ENCODE measurements around the gene CCL23.

Gene CCL23

DNA sequence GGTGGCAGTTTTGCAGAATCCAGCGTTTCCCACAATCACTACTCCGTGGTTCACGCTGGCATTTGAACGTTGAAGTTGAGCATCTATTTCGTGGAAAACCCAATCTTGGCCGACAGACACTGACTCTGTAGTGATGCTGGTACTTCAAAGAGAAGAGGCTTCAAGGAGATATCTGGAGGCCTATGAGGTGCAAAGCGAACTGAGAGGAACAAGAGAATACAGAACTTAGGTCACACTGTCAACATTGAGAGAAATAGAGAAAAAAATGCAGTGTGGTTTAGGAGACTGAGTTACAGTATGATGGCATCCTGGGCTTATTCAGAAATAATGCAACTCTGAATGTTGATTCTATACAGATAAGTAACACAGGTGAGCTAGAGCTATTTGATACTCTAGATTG lies 52.5 kb downstream of the CCL23 start:
- H2BK5ac ChIP-seq (ENCODE audit: low read depth, low read length, poor library complexity), result no peak overlapping the region
- H3K79me2 ChIP-seq (ENCODE audit: control insufficient read depth, insufficient read depth, low read length, poor library complexity), result no peaks in the 10 kb centered on the region
- H3K27ac ChIP-seq (ENCODE audit: low read depth, low read length), result no peak overlapping the region
- no peaks in the 10 kb centered on the region for H3K27me3 ChIP-seq (ENCODE audit: insufficient read depth, low read length)
- no peak overlapping the region for H2AFZ ChIP-seq (ENCODE audit: insufficient read depth, low read length, poor library complexity)
- H3K79me1 ChIP-seq (ENCODE audit: low read length), result no peaks in the 10 kb centered on the region
- no peak overlapping the region for H4K12ac ChIP-seq (ENCODE audit: low read depth, low read length)
- no peak overlapping the region for H3K18ac ChIP-seq (ENCODE audit: low read length)
- no peak overlapping the region for H4K91ac ChIP-seq (ENCODE audit: low read depth, low read length)
- no peak for DNase-seq
- no peak overlapping the region for H3K4ac ChIP-seq (ENCODE audit: low read depth, low read length)
- H3K4me1 ChIP-seq (ENCODE audit: control insufficient read depth in 1 of 2, insufficient read depth in 2 of 2, low read length in 2 of 2), result no peaks in the 10 kb centered on the region
- H3K4me3 ChIP-seq (ENCODE audit: low read depth, low read length), result no peak overlapping the region
- no peaks in the 10 kb centered on the region for H3K36me3 ChIP-seq (ENCODE audit: control insufficient read depth in 1 of 2, insufficient read depth in 2 of 2, low read length in 2 of 2)
- H2BK12ac ChIP-seq (ENCODE audit: low read length), result no peak overlapping the region
- H3K9me3 ChIP-seq (ENCODE audit: insufficient read depth, low read depth, low read length), result no peaks in the 10 kb centered on the region
- no peak overlapping the region for H2BK120ac ChIP-seq (ENCODE audit: insufficient read depth, low read length, poor library complexity)
- no peak overlapping the region for H3K14ac ChIP-seq (ENCODE audit: low read length)
- no peak overlapping the region for H4K8ac ChIP-seq (ENCODE audit: low read depth, low read length)
- H3K9ac ChIP-seq (ENCODE audit: low read length), result no peak overlapping the region
- no peak overlapping the region for H2AK5ac ChIP-seq (ENCODE audit: low read length)
- no peak overlapping the region for H3K4me2 ChIP-seq (ENCODE audit: low read length)
- WGBS (ENCODE audit: extremely low coverage, insufficient coverage, insufficient read length), result no CpG with 5 or more reads among the region's 7 CpGs
- H3K23ac ChIP-seq (ENCODE audit: low read length), result no peak overlapping the region

DNA sequence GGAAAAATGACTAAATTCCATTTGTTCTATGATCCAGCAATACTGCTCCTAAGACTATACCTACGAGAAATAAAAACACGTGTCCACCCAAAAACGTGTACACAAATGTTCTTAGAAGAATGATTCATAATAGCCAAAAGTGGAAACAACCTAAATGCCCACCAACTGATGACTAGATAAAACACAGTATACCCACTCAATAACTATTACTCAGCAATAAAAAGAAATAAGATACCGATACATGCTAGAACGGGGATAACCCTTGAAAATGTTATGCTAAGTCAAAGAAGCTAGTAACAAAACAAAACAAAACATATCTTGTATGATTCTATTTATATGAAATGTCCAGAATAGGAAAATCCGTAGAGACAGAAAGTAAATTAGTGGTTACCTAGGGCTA lies 54.1 kb downstream of the CCL23 start:
- Histone ChIP-seq H3K4me1 (ENCODE audit: control insufficient read depth in 1 of 2, insufficient read depth in 2 of 2, low read length in 2 of 2) (no peaks in the 10 kb centered on the region), H3K9ac (ENCODE audit: low read length) (no peak overlapping the region), H3K4me3 (ENCODE audit: low read depth, low read length) (no peak overlapping the region), H2AK5ac (ENCODE audit: low read length) (no peak overlapping the region), H4K8ac (ENCODE audit: low read depth, low read length) (no peak overlapping the region), H3K36me3 (ENCODE audit: control insufficient read depth in 1 of 2, insufficient read depth in 2 of 2, low read length in 2 of 2) (no peaks in the 10 kb centered on the region), H3K27ac (ENCODE audit: low read depth, low read length) (no peak overlapping the region), H4K12ac (ENCODE audit: low read depth, low read length) (no peak overlapping the region), H3K4ac (ENCODE audit: low read depth, low read length) (no peak overlapping the region), H2BK120ac (ENCODE audit: insufficient read depth, low read length, poor library complexity) (no peak overlapping the region), H2AFZ (ENCODE audit: insufficient read depth, low read length, poor library complexity) (no peak overlapping the region), H4K91ac (ENCODE audit: low read depth, low read length) (no peak overlapping the region), H3K14ac (ENCODE audit: low read length) (no peak overlapping the region), H3K18ac (ENCODE audit: low read length) (no peak overlapping the region), H2BK5ac (ENCODE audit: low read depth, low read length, poor library complexity) (no peak overlapping the region), H2BK12ac (ENCODE audit: low read length) (no peak overlapping the region), H3K4me2 (ENCODE audit: low read length) (no peak overlapping the region), H3K79me1 (ENCODE audit: low read length) (no peaks in the 10 kb centered on the region), H3K27me3 (ENCODE audit: insufficient read depth, low read length) (no peaks in the 10 kb centered on the region), H3K9me3 (ENCODE audit: insufficient read depth, low read depth, low read length) (no peaks in the 10 kb centered on the region), H3K79me2 (ENCODE audit: control insufficient read depth, insufficient read depth, low read length, poor library complexity) (no peaks in the 10 kb centered on the region), H3K23ac (ENCODE audit: low read length) (no peak overlapping the region)
- WGBS (ENCODE audit: extremely low coverage, insufficient coverage, insufficient read length), result no CpG with 5 or more reads among the region's 6 CpGs
- no peak for DNase-seq

Data from trophoblast cell (in vitro differentiated cells and primary cell).